HL-60 (cell line): ENCODE data around the gene PTPRT.

Experiments used
- DNase-seq, 2 experiments: peaks; one replicate each; pipeline ENCODE4 v3.0.0-alpha.2; 2010 to 2020; ENCODE audit warnings: low read depth in 1 of 2, low spot score in 1 of 2
- H3K27ac ChIP-seq: fragments of 250-450 bp; sonication (Bioruptor Pico); replicated peaks from 2 replicates; pipeline ENCODE4 v1.5.1; 2020; ENCODE audit warnings: mild to moderate bottlenecking, moderate library complexity
- H3K27me3 ChIP-seq: fragments of 250-450 bp; sonication (Bioruptor Pico); 2 replicates; pipeline ENCODE4 v1.5.1; 2021; ENCODE audit warnings: mild to moderate bottlenecking, moderate library complexity; ENCODE audit not compliant: insufficient read depth, poor library complexity, severe bottlenecking
- H3K4me3 ChIP-seq: replicated peaks from 2 replicates; pipeline ENCODE4 v1.5.1; 2011; ENCODE audit warnings: mild to moderate bottlenecking, control low read depth, low read length; ENCODE audit not compliant: insufficient read depth
- CTCF ChIP-seq: IDR thresholded peaks from one replicate; pipeline ENCODE4 v1.5.1; 2011; ENCODE audit warnings: low read length, control low read depth, inconsistent platforms; ENCODE audit not compliant: insufficient read depth
- GABPA ChIP-seq: IDR thresholded peaks from 2 replicates; pipeline ENCODE4 v1.6.1; 2012; ENCODE audit warnings: low read depth
- POLR2AphosphoS5 ChIP-seq: IDR thresholded peaks from 2 replicates; pipeline ENCODE4 v1.6.1; 2012; ENCODE audit warnings: low read depth
- REST ChIP-seq: IDR thresholded peaks from 2 replicates; pipeline ENCODE4 v1.6.1; 2012; ENCODE audit warnings: low read depth; ENCODE audit not compliant: insufficient replicate concordance
- SPI1 ChIP-seq: IDR thresholded peaks from 2 replicates; pipeline ENCODE4 v1.6.1; 2012; ENCODE audit warnings: low read depth, mild to moderate bottlenecking, borderline replicate concordance

Gene PTPRT

GRCh38 chr20:42370075-42370474, 819.6 kb downstream of the PTPRT start:
- H3K27ac ChIP-seq: no peak overlapping the region

GRCh38 chr20:42368910-42369309, 820.8 kb downstream of the PTPRT start:
- Histone ChIP-seq H3K4me3 (no peak overlapping the region), H3K27me3 (no peaks in the 10 kb centered on the region), H3K27ac (no peak overlapping the region)
- TF ChIP-seq SPI1 (no peak), GABPA (no peak), POLR2AphosphoS5 (no peak), REST (no peak), CTCF (no peak)
- DNase-seq: no peak

More at GRCh38 chr20:42370075-42370474, 819.6 kb downstream of the PTPRT start:
- Histone ChIP-seq H3K4me3 (no peak overlapping the region), H3K27me3 (no peaks in the 10 kb centered on the region)
- no peak for TF ChIP-seq SPI1
- no peak for TF ChIP-seq POLR2AphosphoS5
- no peak for DNase-seq

- H3K27ac ChIP-seq: no peak overlapping the region
- H3K27me3 ChIP-seq: no peaks in the 10 kb centered on the region
- DNase-seq: no peak
- no peak overlapping the region for H3K4me3 ChIP-seq
- TF ChIP-seq POLR2AphosphoS5 (no peak), CTCF (no peak), SPI1 (no peak), REST (no peak), GABPA (no peak)
Measured at GRCh38 chr20:42366626-42367025, 823.1 kb downstream of the PTPRT start.

- no peaks in the 10 kb centered on the region for H3K27me3 ChIP-seq
- TF ChIP-seq REST: no peak
- TF ChIP-seq SPI1: no peak
- no peak for TF ChIP-seq GABPA
- TF ChIP-seq CTCF: no peak
- TF ChIP-seq POLR2AphosphoS5: no peak
Measured at GRCh38 chr20:42364446-42364845, 825.3 kb downstream of the PTPRT start.

More at GRCh38 chr20:42364446-42364845, 825.3 kb downstream of the PTPRT start:
- Histone ChIP-seq H3K27ac (no peak overlapping the region), H3K4me3 (no peak overlapping the region)
- DNase-seq: no peak
